Skeletal muscle cell (primary cell): ENCODE data around the gene ZFP57.
A peak's percentile ranks its signal among the peaks of the same experiment; 100 is the strongest.
"Not testable (repeated sequence)": the region's sequence is repeated elsewhere in the genome, so short reads cannot be mapped to it uniquely, and the experiment has no call there.

Source experiments
- DNase-seq: peaks from one replicate; pipeline ENCODE4 v3.0.0-alpha.2; 2010; ENCODE audit warnings: low read depth
- H3K4me3 ChIP-seq: 2 replicates; pipeline ENCODE4 v1.5.1; 2011; ENCODE audit warnings: low read depth, mild to moderate bottlenecking, control low read depth, low read length, moderate library complexity

ZFP57 gene

GRCh38 chr6:29661502-29662141, 19.3 kb downstream of the ZFP57 start:
- not testable (repeated sequence) for H3K4me3 ChIP-seq

GRCh38 chr6:29661071-29661470, 19.9 kb downstream of the ZFP57 start:
- no peak overlapping the region for H3K4me3 ChIP-seq
- DNase-seq = no peak

More at GRCh38 chr6:29661502-29662141, 19.3 kb downstream of the ZFP57 start:
- DNase-seq = not testable (repeated sequence)

- H3K4me3 ChIP-seq = no peak within 1 kb of the TSS
- DNase-seq = no peak
These were observed 24.2 kb downstream of the ZFP57 start, which contains the start of gene MOG for GRCh38 chr6:29656798-29657197. Gene MOG, plus strand, starts transcription at chr6:29657092. Its CDS starts 118 bp downstream, at chr6:29657210.

DNA sequence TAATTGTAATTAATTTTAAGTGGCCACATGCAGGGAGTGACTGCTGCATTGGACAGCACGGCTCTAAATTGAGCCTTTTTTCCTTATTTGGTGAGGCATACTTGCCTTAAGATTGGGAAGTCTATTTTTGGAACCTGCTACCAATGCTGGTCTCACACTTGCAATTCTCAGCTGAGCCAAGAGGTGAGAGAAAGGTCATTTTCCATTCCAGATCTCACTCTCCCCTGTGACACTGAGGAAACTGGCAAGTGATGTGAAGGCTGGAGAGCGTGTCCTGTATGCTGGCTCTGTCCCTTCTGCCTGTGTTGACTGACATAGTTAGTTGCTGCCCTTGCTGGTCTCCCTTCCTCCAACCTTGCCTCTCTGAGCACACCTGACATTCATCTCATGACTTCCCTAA, 24.8 kb downstream of the ZFP57 start:
- H3K4me3 ChIP-seq = no peak overlapping the region
- no peak for DNase-seq

DNA sequence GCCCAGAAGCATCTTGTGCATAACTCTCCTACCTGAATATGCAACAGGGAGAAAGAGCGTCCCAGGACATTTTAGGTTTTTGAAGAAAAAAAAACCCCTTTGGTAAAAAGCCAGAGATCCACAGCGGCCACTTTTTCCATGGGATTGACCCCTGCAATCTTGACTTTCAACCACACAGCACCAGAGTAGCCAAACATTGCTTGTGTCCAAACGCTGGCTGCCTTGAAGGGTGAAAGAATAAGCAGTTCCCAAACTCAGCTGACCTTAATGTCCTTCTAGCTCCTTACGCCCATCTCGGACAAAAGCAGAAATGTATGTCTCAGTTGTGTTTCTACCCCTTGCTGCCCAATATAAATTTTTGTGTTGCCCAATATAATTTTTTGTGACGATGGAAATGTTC, 25.3 kb downstream of the ZFP57 start:
- no peak overlapping the region for H3K4me3 ChIP-seq
- no peak for DNase-seq

GRCh38 chr6:29653452-29654038, 27.4 kb downstream of the ZFP57 start:
- no peak overlapping the region for H3K4me3 ChIP-seq
- peak; percentile 41 for DNase-seq

- DNase-seq = no peak
- H3K4me3 ChIP-seq = no peak overlapping the region
These were observed 28.8 kb downstream of the ZFP57 start for GRCh38 chr6:29652198-29652584.

GRCh38 chr6:29651413-29652197, 29.3 kb downstream of the ZFP57 start:
- H3K4me3 ChIP-seq = no peak overlapping the region
- no peak for DNase-seq

DNA sequence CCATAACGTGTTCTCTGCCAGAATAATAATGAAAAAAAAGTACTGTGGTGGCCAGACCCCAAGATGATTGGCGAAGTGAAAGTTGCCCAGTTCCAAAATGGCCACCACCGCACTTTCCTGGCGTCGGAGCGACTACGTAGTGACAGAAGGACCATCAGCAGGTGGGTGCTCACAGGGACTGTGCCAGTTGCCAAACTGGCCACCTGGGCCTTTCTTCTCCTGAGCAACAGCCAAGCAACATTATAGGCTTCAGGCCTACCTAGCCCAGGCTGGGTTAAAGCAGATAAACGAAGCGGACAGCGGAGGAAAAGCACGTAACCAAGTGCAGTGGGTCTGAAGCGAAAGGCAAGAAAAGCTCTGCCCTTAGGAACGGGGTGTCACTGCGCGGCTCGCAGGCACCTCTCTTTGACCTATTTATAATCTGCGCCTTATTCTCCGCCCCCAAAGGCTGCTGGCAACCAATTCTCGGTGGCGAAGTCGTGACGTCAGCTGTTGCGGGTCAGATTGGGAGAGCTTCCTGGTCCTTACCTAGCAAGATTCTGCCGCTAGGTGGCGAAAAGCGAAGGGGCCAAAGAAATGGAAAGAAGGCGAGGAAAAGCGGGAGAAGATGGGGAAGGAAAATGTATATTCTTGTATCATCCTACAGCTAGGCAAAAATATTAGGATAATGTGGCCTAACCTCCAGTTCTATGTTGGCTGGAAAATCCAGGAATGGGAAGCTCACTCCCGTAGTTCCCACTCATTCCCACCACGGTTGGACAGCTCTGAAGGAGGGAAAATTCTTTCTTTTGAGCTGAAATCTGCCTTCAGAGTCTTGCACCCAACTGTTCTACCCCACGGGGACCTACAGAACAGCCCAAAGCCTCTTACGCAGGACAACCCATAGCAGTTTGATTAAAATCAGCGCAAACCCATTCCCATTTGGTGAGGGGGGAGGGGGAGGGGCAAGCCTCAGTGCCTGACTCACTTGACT, 31.0 kb downstream of the ZFP57 start:
- H3K4me3 ChIP-seq = peak overlapping the region; percentile 50
- DNase-seq = peak; percentile 76

GRCh38 chr6:29647927-29648642, 32.9 kb downstream of the ZFP57 start:
- no peak overlapping the region for H3K4me3 ChIP-seq
- DNase-seq = peak; percentile 3

- no peak for DNase-seq
- no peak overlapping the region for H3K4me3 ChIP-seq
These were observed 39.4 kb downstream of the ZFP57 start for GRCh38 chr6:29641430-29642148.

- no peak for DNase-seq
- no peak overlapping the region for H3K4me3 ChIP-seq
These were observed 43.7 kb downstream of the ZFP57 start for GRCh38 chr6:29637247-29637646.

- H3K4me3 ChIP-seq = peak overlapping the region; percentile 69
- DNase-seq = no peak
These were observed 47.4 kb downstream of the ZFP57 start for GRCh38 chr6:29633534-29633905.

DNA sequence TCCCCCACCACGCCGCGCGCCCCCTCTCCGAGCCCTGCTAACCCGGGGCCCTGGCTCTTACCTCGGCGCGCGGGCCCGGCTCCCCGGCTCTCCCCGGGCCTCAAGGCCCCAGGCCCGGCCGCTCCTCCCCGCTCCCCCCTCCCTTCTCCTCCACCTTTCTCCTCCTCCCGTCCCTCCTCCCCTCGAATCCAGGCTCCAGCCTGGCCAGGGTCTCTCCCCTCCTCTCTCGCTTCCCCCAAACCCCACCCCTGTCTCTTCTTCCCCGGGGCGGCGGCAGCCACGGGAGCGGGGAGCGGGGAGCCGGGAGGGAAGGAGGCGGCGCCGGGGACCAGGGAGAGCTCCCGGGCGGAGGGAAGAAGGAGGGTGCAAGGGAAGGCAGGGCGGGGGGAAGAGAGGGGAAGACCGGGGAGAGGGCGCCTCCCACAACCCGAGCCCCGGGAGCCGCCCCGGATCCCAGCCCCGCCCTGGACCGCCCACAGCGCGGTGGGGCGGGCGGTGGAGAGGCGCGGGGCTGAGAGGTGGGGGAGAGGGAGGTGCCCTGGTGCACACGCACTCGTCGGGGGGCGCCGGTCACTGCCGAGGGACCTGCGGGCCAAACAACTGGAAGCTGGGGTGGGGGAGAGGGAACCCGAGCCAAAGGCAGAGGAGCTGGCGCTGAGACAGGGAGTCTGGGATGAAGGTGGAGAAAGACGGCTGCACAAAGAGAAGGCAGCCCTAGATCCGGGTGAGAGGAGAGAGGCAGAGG, 48.0 kb downstream of the ZFP57 start, which contains the start of gene GABBR1:
GABBR1 (minus strand) TSS at position 395 of the 745 bp plus-strand sequence. CDS start 798 bp downstream, outside the sequence.
- DNase-seq = peak; percentile 69
- peak within 1 kb of the TSS; percentile 69 for H3K4me3 ChIP-seq

- DNase-seq = peak; percentile 16
- H3K4me3 ChIP-seq = peak overlapping the region; percentile 69
These were observed 48.9 kb downstream of the ZFP57 start for GRCh38 chr6:29631860-29632731.

GRCh38 chr6:29631209-29631810, 49.6 kb downstream of the ZFP57 start:
- no peak for DNase-seq
- peak overlapping the region; percentile 69 for H3K4me3 ChIP-seq
